HepG2 (cell line): ENCODE data around the gene C5AR2. TPM values are rescaled to one million over a fixed set of nuclear protein-coding genes. Genes with fewer than 3 reads are reported as not detected.

Experiments used
- ATAC-seq: fragments of 200-7000 bp; cut with Tn5 transposase; 3 replicates; pipeline ENCODE4 v1.9.1; 2020; ENCODE audit warnings: mild to moderate bottlenecking, moderate library complexity
- BruUV-seq: library from RNA; stranded (reverse); fragments of 400-500 nt; replicated peaks from 2 replicates; lab custom pipeline; 2021; lab: Mats Ljungman, UMichigan
- CTCF ChIA-PET: fragments of 300-600 bp; formaldehyde crosslinking; extraction: SDS; loops from one replicate; lab custom pipeline; 2021; ENCODE audit warnings: low total read pairs, inconsistent platforms, low intra/inter-chr PET ratio; lab: Yijun Ruan, JAX
- POLR2A ChIA-PET: fragments of 350-600 bp; sonication (Branson Sonifier 250); formaldehyde crosslinking; loops from one replicate; lab custom pipeline; 2020; ENCODE audit warnings: antibody characterized with exemption, inconsistent platforms; lab: Yijun Ruan, JAX
- DNase-seq: peaks from one replicate; pipeline ENCODE4 v3.0.0-alpha.2; 2015; ENCODE audit warnings: low spot score
- FAIRE-seq: peaks from 3 replicates; lab custom pipeline; 2011; peaks lifted over from hg19 to GRCh38; lab: Jason Lieb, UNC
- H2AFZ ChIP-seq: one replicate; pipeline ENCODE4 v1.6.1; 2011; ENCODE audit warnings: low read length, inconsistent platforms
- H3K27ac ChIP-seq: fragments of 300-600 bp; 3 replicates; pipeline ENCODE4 v1.8.0; 2011; ENCODE audit warnings: mixed run types, mild to moderate bottlenecking, mixed read lengths, low read length, inconsistent platforms; ENCODE audit not compliant: insufficient read depth; ENCODE audit errors: extremely low read length
- H3K27me3 ChIP-seq, 2 experiments: fragments of 200-600 bp in 1 of 2; 2 replicates in 1 of 2; 3 replicates in 1 of 2; pipeline versions ENCODE4 v1.6.0 to v1.8.0; 2011; ENCODE audit warnings: low read length in 2 of 2, mild to moderate bottlenecking in 2 of 2, moderate library complexity in 2 of 2, inconsistent platforms in 1 of 2; ENCODE audit not compliant: insufficient read depth in 2 of 2, control insufficient read depth in 1 of 2
- H3K36me3 ChIP-seq, 2 experiments: fragments of 200-600 bp in 1 of 2; replicated peaks in 1 of 2; 2 replicates in 1 of 2; 3 replicates in 1 of 2; pipeline versions ENCODE4 v1.5.1 to v1.8.0; 2011; ENCODE audit warnings: low read length in 2 of 2, inconsistent platforms in 1 of 2; ENCODE audit not compliant: insufficient read depth in 2 of 2, control insufficient read depth in 1 of 2
- H3K4me1 ChIP-seq: 2 replicates; pipeline ENCODE4 v1.5.1; 2012; ENCODE audit warnings: low read length, inconsistent platforms; ENCODE audit not compliant: insufficient read depth
- H3K4me2 ChIP-seq: 2 replicates; pipeline ENCODE4 v1.6.0; 2011; ENCODE audit warnings: low read depth, low read length, inconsistent platforms
- H3K4me3 ChIP-seq, 3 experiments: fragments of 200-600 bp in 1 of 3; sonication (generic), shearing (Covaris generic) in 1 of 3; replicated peaks in 1 of 3; 2 replicates each; pipeline ENCODE4 v1.5.1; 2011 to 2016; ENCODE audit warnings: low read length in 3 of 3, inconsistent platforms in 2 of 3, low read depth in 2 of 3, mild to moderate bottlenecking in 2 of 3, control low read depth in 1 of 3, mixed read lengths in 1 of 3; ENCODE audit not compliant: insufficient read depth in 1 of 3
- H3K79me2 ChIP-seq: one replicate; pipeline ENCODE4 v1.6.1; 2011; ENCODE audit warnings: low read length, inconsistent platforms; ENCODE audit not compliant: insufficient read depth
- H3K9ac ChIP-seq: 2 replicates; pipeline ENCODE4 v1.6.0; 2011; ENCODE audit warnings: mild to moderate bottlenecking, low read depth, low read length, inconsistent platforms; ENCODE audit not compliant: insufficient read depth
- H3K9me3 ChIP-seq: 2 replicates; pipeline ENCODE4 v1.5.1; 2012; ENCODE audit warnings: mild to moderate bottlenecking, low read length
- H4K20me1 ChIP-seq: 2 replicates; pipeline ENCODE4 v1.6.0; 2011; ENCODE audit warnings: inconsistent platforms, mild to moderate bottlenecking, low read length, moderate library complexity; ENCODE audit not compliant: insufficient read depth
- BCL6 ChIP-seq: IDR thresholded peaks from 2 replicates; pipeline ENCODE4 v1.6.1; 2016; ENCODE audit warnings: missing genetic modification reagents, missing compliant biosample characterization
- BRD4 ChIP-seq: sonication (generic); formaldehyde crosslinking; IDR thresholded peaks from 2 replicates; pipeline ENCODE4 v1.4.0; 2020; ENCODE audit warnings: missing genetic modification reagents
- CBX5 ChIP-seq: sonication (generic); formaldehyde crosslinking; IDR thresholded peaks from 2 replicates; pipeline ENCODE4 v1.4.0; 2020; ENCODE audit warnings: missing genetic modification reagents, borderline replicate concordance
- EEA1 ChIP-seq: sonication (generic); formaldehyde crosslinking; IDR thresholded peaks from 2 replicates; pipeline ENCODE4 v1.5.1; 2020; ENCODE audit warnings: mild to moderate bottlenecking, missing genetic modification reagents, borderline replicate concordance
- FOSL2 ChIP-seq: sonication (generic); formaldehyde crosslinking; IDR thresholded peaks from 2 replicates; pipeline ENCODE4 v1.4.0; 2020; ENCODE audit warnings: missing genetic modification reagents
- HNRNPLL ChIP-seq: fragments of 200-400 bp; formaldehyde crosslinking; IDR thresholded peaks from 2 replicates; pipeline ENCODE4 v1.6.1; 2017; ENCODE audit warnings: mild to moderate bottlenecking, low read depth, low read length; ENCODE audit not compliant: poor library complexity, severe bottlenecking
- ZNF235 ChIP-seq: sonication (generic); formaldehyde crosslinking; IDR thresholded peaks from 2 replicates; pipeline ENCODE4 v1.8.1; 2023; ENCODE audit warnings: mild to moderate bottlenecking, missing genetic modification reagents, borderline replicate concordance
- ZNF543 ChIP-seq: sonication (generic); formaldehyde crosslinking; IDR thresholded peaks from 2 replicates; pipeline ENCODE4 v1.4.0; 2020; ENCODE audit warnings: mild to moderate bottlenecking, missing genetic modification reagents
- WGBS: methylation state at CpG from one replicate; pipeline ENCODE4 v1.1.6; 2017; ENCODE audit warnings: low lambda C conversion rate; 5-methylcytosine and 5-hydroxymethylcytosine counted together
- in situ Hi-C: cut with HindIII; loops from 2 replicates; pipeline ENCODE4 v1.10.0; 2017; ENCODE audit warnings: low pct_unique_long_range_greater_than_20kb; ENCODE audit not compliant: extremely low pct_ligation_motif_present
- intact Hi-C: fragments of 100-400 bp; cut with micrococcal nuclease; formaldehyde crosslinking; loops from one replicate; pipeline ENCODE4 v1.10.0; 2022; ENCODE audit not compliant: unreplicated experiment
- polyA plus RNA-seq, 8 experiments: library from polyadenylated mRNA; depleted of rRNA in 3 of 8; stranded (reverse) in 7 of 8; unstranded in 1 of 8; fragments of >200 nt; fragmentation: Illumina TruSeq in 4 of 8; extraction: Trizol in 4 of 8; gene quantifications; 2 replicates each; pipeline versions ENCODE4 v1.2.1 to v1.2.3, GENCODE V29; 2011 to 2016; ENCODE audit warnings: low read depth in 4 of 8, missing spikeins in 1 of 8, mixed read lengths in 1 of 8; ENCODE audit not compliant: insufficient read depth in 1 of 8
- total RNA-seq, 5 experiments: library from RNA; depleted of rRNA; stranded (reverse); fragments of >200 nt; fragmentation: Illumina TruSeq; extraction: Trizol; gene quantifications; 2 replicates each; pipeline ENCODE4 v1.2.3, GENCODE V29; 2016; ENCODE audit warnings: low read depth in 1 of 5
- TF ChIP-seq, protein P1 (sequence below): sonication (generic); formaldehyde crosslinking; IDR thresholded peaks from 2 replicates; pipeline ENCODE4 v1.4.0; 2020; ENCODE audit warnings: missing genetic modification reagents, borderline replicate concordance
- TF ChIP-seq, protein P2 (sequence below), 2 experiments: fragments of 450-650 bp in 1 of 2; sonication (generic) in 1 of 2; formaldehyde crosslinking; IDR thresholded peaks; 2 replicates each; pipeline versions ENCODE4 v1.5.0 to v1.8.0; 2020 to 2022; ENCODE audit warnings: mild to moderate bottlenecking in 1 of 2, missing genetic modification reagents in 1 of 2
- TF ChIP-seq, protein P3 (sequence below): sonication (generic); formaldehyde crosslinking; IDR thresholded peaks from 2 replicates; pipeline ENCODE4 v1.4.0; 2020; ENCODE audit warnings: mild to moderate bottlenecking, missing genetic modification reagents

The C5AR2 gene
- total and polyA plus RNA-seq, 2 of the 13 experiments (the other 11 are each of a cell fraction or from before 2014, with no cell fraction given), result 0.09 to 0.24 TPM

DNA sequence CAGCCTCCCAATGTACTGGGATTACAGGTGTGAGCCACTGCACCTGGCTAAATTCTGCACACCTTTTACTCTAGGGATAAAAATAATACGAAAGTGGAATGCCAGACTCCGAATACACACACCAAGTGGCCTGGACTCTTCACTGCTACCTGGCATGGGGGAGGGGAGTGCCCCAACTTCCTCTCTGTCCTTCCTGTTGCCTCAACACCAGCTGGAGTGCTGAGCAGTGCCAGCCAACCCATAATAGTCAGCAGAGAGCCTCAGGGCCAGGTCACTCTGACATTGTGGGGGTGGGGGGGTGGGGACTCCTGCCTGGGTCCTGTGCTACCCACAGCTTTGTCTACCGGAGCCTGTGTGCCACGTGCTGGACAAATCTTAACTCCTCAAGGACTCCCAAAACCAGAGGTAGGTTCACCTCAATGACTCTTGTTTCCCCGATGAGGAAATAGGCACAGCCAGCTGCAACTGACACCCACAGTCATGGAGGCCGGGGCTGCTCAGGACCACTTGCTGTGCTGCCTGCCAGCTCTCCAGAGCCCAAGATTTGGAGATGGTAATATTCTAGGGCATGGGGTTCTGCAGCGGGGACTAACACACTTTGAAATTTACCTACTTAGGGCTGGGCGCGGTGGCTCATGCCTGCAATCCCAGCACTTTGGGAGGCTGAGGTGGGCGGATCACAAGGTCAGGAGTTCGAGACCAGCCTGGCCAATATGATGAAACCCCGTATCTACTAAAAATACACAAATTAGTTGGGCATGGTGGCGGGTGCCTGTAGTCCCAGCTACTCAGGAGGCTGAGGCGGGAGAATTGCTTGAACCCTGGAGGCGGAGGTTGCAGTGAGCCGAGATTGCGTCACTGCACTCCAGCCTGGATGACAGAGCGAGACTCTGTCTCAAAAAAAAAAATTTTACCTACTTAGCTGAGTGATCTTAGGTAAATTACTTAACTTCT is 5.1 kb downstream of the C5AR2 start (continued):
- TF ChIP-seq, protein P1, sequence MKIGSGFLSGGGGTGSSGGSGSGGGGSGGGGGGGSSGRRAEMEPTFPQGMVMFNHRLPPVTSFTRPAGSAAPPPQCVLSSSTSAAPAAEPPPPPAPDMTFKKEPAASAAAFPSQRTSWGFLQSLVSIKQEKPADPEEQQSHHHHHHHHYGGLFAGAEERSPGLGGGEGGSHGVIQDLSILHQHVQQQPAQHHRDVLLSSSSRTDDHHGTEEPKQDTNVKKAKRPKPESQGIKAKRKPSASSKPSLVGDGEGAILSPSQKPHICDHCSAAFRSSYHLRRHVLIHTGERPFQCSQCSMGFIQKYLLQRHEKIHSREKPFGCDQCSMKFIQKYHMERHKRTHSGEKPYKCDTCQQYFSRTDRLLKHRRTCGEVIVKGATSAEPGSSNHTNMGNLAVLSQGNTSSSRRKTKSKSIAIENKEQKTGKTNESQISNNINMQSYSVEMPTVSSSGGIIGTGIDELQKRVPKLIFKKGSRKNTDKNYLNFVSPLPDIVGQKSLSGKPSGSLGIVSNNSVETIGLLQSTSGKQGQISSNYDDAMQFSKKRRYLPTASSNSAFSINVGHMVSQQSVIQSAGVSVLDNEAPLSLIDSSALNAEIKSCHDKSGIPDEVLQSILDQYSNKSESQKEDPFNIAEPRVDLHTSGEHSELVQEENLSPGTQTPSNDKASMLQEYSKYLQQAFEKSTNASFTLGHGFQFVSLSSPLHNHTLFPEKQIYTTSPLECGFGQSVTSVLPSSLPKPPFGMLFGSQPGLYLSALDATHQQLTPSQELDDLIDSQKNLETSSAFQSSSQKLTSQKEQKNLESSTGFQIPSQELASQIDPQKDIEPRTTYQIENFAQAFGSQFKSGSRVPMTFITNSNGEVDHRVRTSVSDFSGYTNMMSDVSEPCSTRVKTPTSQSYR, result peak; percentile 62; the same call in 1 of the 2 replicates
- TF ChIP-seq, all 625 proteins: peak for 8; not testable (repeated sequence) for 617

DNA sequence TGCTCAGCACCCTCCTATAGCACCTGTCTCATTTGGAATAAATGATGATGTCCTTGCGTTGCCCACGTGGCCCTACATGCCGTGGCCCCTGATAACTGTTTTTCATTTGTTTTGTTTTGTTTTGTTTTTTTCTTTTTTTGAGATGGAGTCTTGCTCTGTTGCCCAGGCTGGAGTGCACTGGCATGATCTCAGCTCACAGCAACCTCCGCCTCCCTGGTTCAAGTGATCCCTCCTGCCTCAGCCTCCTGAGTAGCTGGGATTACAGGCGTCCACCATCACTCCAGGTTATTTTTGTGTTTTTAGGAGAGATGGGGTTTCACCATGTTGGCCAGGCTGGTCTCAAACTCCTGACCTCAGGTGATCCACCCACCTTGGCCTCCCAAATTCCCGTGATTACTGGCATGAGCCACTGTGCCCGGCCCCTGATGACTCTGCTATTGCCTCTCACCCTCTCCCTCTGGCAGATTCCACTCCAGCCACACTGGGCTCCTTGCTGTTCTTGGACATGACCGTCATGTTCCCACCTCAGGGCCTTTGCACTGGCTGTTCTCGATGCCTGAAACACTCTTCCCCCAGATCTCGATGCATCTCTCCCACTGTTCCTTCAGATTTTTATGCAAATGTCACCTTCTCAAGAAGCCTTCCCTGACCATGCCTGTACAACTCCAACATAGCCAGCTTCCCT is 7.4 kb downstream of the C5AR2 start:
- no peak overlapping the region for H3K4me3 ChIP-seq
- POLR2A ChIA-PET, result interaction anchor here (1.6 kb wide), 1 partner anchor 10 kb away, joined by 3 read pairs; the partner anchor contains the start of gene DHX34
- H3K27ac ChIP-seq, result no peak overlapping the region
- in situ Hi-C loops, result no loop called here
- BruUV-seq, result no TSS peak
- TF ChIP-seq ZNF235 (CRISPR knock-in tag) (no peak), FOSL2 (CRISPR knock-in tag) (no peak), BRD4 (CRISPR knock-in tag) (no peak), BCL6 (CRISPR knock-in tag) (no peak), CBX5 (CRISPR knock-in tag) (no peak), ZNF543 (no peak), HNRNPLL (no peak), EEA1 (CRISPR knock-in tag) (no peak)
- TF ChIP-seq, protein P2, sequence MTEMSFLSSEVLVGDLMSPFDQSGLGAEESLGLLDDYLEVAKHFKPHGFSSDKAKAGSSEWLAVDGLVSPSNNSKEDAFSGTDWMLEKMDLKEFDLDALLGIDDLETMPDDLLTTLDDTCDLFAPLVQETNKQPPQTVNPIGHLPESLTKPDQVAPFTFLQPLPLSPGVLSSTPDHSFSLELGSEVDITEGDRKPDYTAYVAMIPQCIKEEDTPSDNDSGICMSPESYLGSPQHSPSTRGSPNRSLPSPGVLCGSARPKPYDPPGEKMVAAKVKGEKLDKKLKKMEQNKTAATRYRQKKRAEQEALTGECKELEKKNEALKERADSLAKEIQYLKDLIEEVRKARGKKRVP (CRISPR knock-in tag; IDR thresholded peaks at IDR 0.05), result no peak
- TF ChIP-seq, protein P3, sequence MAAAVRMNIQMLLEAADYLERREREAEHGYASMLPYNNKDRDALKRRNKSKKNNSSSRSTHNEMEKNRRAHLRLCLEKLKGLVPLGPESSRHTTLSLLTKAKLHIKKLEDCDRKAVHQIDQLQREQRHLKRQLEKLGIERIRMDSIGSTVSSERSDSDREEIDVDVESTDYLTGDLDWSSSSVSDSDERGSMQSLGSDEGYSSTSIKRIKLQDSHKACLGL (CRISPR knock-in tag), result no peak
- TF ChIP-seq, all 625 proteins: peak for 0
- FAIRE-seq, result no peak
- Histone ChIP-seq H3K9ac (no peak overlapping the region), H3K79me2 (no peaks in the 10 kb centered on the region), H3K4me1 (peaks cover 13% of the 10 kb centered on the region), H2AFZ (no peak overlapping the region), H3K27me3 (no peaks in the 10 kb centered on the region; a peak in 2 of 5 replicates), H3K9me3 (no peaks in the 10 kb centered on the region), H3K36me3 (no peaks in the 10 kb centered on the region), H3K4me2 (no peak overlapping the region), H4K20me1 (no peaks in the 10 kb centered on the region)
- 16% methylated on average over 10 of the region's 10 CpGs for WGBS
- no peak for DNase-seq
- CTCF ChIA-PET, result no interaction called here
- intact Hi-C loops, result no loop called here
- no peak for ATAC-seq
